GM19043 (cell line): ENCODE results near the gene DMPK.

Source experiments
- ATAC-seq: cut with Tn5 transposase; IDR thresholded peaks from one replicate; pipeline ENCODE4 v1.9.1; 2021; ENCODE audit warnings: low read depth; ENCODE audit not compliant: unreplicated experiment

The DMPK gene, protein sequence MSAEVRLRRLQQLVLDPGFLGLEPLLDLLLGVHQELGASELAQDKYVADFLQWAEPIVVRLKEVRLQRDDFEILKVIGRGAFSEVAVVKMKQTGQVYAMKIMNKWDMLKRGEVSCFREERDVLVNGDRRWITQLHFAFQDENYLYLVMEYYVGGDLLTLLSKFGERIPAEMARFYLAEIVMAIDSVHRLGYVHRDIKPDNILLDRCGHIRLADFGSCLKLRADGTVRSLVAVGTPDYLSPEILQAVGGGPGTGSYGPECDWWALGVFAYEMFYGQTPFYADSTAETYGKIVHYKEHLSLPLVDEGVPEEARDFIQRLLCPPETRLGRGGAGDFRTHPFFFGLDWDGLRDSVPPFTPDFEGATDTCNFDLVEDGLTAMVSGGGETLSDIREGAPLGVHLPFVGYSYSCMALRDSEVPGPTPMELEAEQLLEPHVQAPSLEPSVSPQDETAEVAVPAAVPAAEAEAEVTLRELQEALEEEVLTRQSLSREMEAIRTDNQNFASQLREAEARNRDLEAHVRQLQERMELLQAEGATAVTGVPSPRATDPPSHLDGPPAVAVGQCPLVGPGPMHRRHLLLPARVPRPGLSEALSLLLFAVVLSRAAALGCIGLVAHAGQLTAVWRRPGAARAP

DNA sequence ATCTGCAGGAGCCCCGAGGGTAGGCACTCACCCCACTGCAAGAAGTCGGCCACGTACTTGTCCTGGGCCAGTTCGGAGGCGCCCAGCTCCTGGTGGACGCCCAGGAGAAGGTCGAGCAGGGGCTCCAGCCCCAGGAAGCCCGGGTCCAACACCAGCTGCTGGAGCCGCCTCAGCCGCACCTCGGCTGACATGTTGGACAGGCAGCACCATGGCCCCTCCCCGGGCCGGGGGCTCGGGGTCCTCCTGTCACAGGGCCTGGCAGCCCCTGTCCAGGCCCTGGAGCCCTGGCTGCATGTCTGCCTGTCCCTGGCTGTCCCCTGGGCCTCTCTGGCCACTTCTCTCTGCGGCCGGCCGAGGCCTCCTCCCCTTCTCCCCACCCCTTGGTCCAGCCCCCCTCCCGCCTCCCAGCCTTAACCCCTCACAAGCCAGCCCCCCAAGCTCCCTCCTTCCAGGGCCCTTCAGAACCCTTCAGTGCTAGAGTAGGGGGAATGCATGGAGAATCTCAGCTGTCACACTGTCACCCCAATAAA is at the start of gene DMPK:
Gene DMPK, minus strand, starts transcription at position 329 of the 530 bp plus-strand sequence. Its CDS starts 138 bp downstream, at position 191.
- no peak for ATAC-seq

DNA sequence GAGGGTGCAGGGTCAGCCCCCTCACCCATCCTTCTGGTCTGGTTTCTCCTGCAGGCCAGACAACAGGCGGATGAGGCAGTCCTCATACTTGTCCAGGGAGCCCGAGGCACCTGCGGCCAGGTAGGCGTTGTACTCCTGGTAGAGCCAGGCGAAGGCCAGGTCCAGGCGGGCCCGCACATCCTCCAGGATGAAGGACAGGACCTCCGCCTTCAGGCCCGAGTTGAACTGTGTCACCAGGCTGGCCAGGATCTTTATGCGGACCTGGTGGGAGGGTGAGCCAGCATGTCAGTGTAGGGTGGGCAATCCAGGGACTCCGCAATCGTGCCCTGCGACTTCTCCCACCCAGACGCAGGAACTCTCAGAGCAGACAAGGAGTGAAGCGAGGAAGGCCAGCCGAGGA is 46.7 kb upstream of the DMPK start:
- ATAC-seq, result no peak

- ATAC-seq, result no peak
Measured at GRCh38 chr19:45828523-45828922, 46.2 kb upstream of the DMPK start.

DNA sequence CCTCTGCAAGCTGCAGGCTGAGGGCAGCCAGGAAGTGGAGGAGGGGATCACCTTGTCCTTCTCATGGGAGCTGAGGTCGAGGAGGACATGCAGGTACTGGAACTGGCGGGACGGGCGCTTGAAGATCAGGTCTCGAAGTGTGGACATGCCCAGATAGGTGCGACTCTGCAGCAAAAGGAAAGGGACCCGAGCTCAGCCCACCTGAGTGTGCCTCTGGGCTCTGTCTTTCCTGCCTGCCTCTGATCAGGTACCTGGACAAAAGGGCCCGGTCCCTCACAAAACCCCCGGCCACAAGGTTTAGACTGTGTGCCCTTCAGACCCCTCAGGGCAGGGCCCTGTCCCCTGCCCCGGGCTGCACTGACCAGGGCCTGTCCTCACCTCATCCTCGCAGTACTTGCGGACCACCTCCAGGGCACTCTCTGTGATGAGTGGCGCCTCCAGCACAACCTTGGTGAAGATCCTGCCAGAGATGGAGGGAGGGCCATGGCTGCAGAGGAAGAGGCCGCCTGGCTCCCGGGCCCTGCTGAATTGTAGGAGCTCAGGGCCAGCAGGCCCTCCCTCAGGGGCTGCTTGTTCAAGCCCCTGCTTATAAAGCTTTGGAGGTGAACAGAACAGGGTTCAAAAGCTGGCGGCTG is 45.3 kb upstream of the DMPK start:
- ATAC-seq, result no peak

DNA sequence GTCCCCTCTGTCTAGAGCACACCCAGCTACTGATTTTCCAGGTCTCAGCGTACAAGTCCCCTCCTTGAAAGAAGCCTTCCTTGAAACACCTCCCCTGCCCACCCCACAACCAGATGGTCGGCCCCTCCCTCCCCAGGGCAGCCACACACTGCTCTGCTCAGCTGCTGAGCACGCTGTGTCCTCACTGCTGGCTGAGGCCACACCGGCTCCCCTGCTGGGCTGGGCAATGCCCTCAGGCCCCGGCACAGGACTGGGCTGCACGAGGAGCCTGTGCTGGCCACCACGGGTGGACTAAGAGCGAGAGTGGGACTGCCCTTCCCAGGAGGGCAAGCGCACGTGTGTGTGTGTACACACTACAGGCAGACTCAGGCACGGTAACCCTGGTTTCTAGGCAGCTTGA is 44.6 kb upstream of the DMPK start:
- ATAC-seq, result no peak

DNA sequence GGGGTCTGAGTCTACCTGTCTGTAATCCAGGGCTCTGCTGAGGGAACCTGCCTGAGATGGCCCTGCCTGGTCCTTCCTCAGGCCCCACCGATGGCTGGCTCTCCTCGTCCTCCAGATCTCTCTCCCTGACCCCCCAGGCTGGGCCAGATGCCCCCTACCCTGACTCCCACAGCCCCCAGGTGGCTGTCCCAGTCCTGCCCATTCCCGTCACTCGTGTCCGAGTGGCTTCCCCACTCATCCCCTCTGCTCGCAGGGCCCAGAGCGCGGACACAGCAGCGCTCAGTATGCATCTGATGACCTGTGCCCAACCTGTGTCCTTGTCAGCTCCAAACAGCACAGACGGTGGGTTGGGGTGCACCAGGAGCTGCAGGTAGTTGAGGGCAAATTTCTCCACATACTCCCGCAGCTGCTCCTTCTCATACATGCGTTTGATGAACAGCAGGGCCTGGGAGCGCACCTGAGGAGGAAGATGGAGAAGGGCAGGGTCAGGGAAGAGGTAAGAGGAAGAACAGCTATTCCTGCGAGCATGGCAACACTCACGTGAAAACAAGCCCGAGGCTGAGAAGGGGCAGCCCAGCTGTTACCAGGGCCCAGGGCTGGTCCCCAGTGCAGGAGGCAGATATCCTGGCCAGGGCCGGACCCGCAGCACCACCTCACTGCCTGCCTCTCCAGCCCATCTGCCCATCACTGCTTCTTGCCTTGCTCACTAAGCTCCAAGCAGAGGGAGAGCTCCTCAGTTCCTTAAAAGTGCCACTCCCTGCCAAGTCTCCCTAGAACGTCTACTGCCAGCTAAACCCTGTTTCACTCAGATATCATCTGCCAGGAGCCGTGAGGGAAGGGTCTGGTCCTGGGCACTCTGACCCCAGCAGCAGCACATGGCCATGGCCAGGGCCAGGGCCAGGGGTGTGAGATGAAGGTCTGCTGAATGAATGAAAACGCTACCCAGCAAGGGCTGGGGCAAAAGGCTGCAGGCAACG is 43.9 kb upstream of the DMPK start:
- no peak for ATAC-seq

GRCh38 chr19:45825263-45825605 is 42.9 kb upstream of the DMPK start:
- ATAC-seq, result no peak

GRCh38 chr19:45824531-45825262 is 42.4 kb upstream of the DMPK start:
- no peak for ATAC-seq

DNA sequence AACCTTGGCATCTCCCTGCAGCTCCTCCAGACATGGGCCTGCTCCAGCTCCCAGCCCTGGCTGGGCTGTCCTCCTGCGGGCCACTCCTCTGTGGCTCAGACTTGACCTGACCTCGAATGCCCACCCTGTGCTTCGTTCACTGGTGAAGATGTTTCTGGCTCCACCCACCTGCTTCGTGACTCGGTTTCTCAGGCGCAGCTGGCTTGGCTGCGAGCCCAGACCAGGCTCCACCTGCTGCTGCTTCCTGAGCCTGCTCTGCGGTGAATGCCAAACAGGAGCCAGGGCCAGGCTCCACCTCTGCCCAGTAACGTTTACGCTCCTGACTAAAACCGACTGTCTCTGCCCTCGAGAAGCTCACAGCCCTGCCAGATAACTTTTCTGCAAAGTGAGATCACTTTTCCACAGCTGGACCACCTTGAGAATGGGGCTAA is 41.8 kb upstream of the DMPK start:
- ATAC-seq, result no peak

DNA sequence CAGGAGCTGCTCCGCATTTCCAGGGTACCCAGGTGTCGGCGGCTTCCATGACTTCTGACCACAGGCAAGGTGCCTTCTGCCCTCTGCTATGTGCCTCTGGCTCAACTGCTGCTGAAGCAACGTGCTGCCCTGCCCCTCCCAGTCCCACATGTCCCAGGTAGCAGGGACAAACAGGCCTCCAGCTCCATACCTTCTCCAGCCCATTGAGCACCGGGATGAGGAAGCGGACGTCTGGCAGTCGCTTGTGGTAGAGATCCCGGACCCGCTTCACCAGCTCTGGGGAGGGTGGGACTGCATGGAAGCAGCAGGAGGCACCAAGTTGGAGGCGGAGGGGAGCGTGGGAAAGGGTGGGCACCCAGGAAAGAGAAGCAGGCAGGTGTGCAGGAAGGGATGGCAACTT is 40.9 kb upstream of the DMPK start:
- ATAC-seq, result no peak

DNA sequence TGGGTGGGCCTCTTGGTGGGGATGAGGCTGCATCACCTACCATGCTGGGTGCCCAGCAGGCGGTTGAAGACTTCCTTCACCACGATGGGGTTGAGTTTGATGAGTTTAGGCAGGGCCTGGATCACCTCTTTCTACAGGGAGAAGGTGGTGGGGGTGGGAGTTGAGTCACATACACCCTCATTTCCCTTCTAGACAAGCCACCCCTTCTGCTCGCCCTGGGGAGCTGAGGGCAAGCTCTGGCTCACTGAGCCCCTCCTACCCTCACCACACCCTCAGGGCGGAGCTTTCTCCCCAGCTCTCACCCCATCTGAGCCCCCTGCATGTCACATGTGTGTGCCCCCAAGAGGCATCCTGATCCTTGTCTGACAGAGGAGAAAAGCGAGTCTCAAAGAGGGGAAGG is 40.4 kb upstream of the DMPK start:
- no peak for ATAC-seq

DNA sequence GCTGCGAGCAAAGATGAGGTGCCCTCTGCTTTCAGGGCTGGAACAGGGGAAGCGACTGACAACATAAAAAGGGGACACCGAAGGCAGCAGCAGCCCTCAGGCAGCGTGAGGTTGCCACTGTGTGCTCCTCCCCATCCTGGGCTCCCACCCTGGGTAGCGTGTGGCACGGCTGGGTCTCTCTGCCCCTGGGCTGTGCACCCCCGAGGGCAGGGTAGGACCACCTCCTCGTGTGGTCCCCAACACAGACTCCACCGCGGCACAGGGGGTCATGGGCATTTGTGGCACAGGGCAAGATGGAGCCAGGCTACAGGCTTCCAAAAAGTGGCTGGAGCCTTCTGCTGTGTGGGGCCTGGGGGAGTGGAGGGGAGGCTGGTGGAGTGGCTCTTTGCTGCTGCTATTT is 39.3 kb upstream of the DMPK start:
- ATAC-seq, result no peak

DNA sequence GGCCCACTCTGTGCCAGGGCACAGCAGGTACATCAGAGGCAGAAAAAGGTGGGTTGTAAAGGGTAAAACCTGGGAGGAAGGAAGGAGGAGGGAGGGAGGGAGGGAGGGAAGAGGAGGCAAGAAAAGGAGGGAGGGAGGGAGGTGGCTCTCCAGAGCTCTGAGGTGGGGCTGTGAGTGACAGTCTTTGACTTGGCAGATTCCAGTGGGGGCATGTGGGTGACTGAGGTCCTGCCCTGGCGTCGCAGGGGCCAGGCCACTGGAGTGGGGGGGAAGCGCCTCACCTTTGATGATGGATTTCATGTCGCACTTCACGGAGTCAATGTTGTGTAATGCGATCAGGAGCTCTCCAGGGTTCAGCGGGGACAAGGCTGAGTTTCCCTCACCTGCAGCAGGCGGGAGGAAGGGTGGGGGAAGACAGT is 38.8 kb upstream of the DMPK start:
- ATAC-seq, result no peak

DNA sequence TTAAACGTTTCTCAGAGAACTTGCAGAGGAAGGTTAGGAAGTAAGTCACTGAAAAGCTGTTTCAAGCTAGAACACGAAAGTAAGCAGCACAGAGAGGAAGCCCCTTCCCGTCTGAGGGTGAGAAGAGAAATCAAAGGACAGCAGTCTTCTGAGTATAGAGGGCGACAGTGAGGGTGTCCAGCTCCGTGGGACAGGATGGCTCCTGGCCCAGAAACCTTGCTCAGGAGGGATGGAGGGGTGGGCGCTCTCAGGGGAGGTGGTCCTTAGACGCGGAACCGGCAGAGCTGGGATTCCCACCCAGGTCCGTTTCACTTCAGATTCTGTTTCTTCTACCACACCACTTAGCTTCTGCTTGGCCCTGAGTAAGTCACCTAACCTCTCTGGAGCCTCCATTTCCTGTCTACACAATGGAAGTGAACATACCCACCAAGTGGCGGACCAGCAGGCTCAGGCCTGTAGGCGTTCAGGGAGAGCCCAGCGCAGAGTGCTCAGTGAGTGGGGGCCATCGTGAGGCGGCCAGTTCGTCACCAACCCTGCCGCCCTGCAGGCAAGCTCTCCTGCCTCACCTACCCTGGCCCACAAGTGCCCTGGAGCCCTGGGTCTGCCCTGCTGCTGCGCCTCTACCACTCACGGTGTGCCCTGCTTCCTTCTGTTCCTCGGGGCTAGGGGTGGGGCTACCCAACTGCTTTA is 38.3 kb upstream of the DMPK start:
- ATAC-seq, result no peak

GRCh38 chr19:45819769-45820168 is 37.5 kb upstream of the DMPK start:
- no peak for ATAC-seq

DNA sequence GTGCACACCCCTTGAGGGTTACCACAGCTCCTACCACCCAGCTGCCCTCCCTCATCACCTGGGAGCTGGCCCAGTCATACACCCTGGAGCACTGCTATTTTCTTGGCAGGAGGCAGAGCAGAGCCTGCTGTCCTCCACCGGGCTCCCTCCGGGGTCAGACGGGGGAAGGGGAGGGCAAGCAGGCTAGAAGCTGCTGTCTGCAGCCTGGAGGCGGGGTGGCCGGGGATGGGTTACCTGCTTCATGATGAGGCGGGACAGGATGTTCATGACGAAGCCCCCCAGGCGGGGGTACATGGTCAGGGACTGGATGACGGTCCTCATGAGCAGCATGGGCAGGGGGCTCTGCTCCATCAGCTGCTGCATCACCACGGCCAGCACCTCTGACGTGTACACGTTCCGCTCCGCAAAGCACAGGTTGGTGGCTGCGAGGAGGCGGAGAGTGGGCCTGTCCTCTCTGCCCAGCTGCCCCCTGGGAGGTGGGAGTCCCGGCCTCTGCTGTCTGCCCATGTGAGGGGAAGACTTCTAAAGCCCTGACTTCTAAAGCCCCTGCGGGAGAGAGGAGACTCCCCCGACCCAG is 35.5 kb upstream of the DMPK start:
- no peak for ATAC-seq

- ATAC-seq, result no peak
Measured at GRCh38 chr19:45817010-45817724, 34.9 kb upstream of the DMPK start.
